NCI-H2029 treated with DMSO at 0.1 percent for 48 hours (cell line): Measurements from ENCODE around the gene RNFT1.
"Not testable (repeated sequence)": the region's sequence is repeated elsewhere in the genome, so short reads cannot be mapped to it uniquely, and the experiment has no call there.

Experiments
- DNase-seq: peaks from one replicate; lab custom pipeline; 2025; lab: John Stamatoyannopoulos, UW

Gene RNFT1

DNA sequence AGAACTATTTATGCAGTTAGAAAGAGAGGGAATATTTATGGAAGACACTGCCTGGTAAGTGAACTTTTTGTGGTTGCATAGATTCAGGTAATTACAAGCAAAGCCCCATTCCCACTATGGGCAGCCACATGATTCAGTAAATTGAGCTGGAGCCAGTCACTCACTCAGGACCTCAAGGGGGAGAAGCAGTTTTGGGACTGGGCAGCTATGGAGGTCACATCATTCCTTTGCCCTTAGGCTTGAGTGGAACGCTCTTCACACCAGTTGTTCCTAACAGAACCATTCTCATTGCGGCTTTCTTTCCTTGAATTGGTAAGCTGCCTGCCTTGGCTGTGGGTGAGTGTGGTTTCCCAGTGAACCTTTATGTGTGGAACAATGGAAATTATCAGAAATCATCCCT, 34.4 kb downstream of the RNFT1 start:
- DNase-seq: not testable (repeated sequence)

DNA sequence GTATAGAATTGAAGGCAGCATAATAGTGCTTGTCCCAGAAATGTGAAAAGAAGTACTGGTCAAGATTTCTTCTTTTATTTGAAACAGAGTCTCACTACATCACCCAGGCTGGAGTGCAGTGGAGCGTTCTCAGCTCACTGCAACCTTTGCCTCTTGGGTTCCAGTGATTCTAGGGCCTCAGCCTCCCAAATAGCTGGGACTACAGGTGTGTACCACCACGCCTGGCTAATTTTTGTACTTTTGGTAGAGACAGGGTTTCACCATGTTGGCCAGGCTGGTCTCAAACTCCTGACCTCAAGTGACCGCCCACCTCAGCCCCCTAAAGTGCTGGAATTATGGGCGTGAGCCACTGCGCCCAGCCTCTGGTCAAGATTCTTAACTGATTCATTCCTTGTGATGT, 43.9 kb downstream of the RNFT1 start:
- DNase-seq: not testable (repeated sequence)

GRCh38 chr17:59916446-59916845, 48.1 kb downstream of the RNFT1 start:
- no peak for DNase-seq

DNA sequence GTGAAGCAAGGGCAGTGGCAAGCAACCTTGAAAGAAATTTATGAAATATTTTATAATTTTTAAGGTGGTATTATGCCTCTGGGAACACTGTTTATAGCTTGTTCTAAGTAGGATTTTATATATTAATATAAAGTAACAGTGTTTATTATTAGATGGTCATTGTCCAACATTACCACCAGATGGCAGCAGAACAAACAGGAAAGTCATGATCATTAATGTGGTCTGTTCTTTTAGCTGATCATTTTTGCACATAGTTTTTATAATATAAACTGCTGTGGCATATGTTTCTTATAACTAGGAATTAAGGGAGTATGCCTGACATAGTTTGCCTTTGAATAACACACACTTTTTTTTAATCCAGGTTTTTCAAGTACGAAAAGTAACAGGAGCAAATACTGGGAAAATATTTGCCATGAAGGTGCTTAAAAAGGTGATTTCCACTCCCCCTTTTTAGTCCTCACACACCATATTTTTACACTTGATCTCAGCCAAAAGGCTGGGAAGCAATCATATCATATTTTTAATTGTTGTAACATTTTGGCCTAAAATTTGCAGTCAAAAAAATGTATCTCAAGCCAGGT, 50.2 kb downstream of the RNFT1 start:
- DNase-seq: peak; percentile 62

GRCh38 chr17:59907467-59907866, 57.1 kb downstream of the RNFT1 start:
- no peak for DNase-seq

- DNase-seq: no peak
Observed at GRCh38 chr17:59903455-59903854, 61.1 kb downstream of the RNFT1 start.
